NT2/D1 (cell line): ENCODE measurements around the gene ZYG11B.

Experiments
- SUZ12 ChIP-seq: IDR thresholded peaks from 2 replicates; pipeline ENCODE4 v1.6.1; 2011; ENCODE audit not compliant: insufficient read length, insufficient read depth; ENCODE audit errors: extremely low read depth
- YY1 ChIP-seq: IDR thresholded peaks from 2 replicates; pipeline ENCODE4 v1.6.1; 2011; ENCODE audit not compliant: insufficient read length, insufficient read depth
- ZNF274 ChIP-seq: IDR thresholded peaks from 2 replicates; pipeline ENCODE4 v1.6.1; 2011; ENCODE audit warnings: mild to moderate bottlenecking, low read depth, low read length

GRCh38 chr1:52695627-52696026 is 30.6 kb upstream of the ZYG11B start:
- TF ChIP-seq SUZ12 (no peak), YY1 (no peak), ZNF274 (no peak)
